ACC112 (cell line): ENCODE data around the gene CERT1.
A peak's percentile ranks its signal among the peaks of the same experiment; 100 is the strongest.
"Not testable (repeated sequence)": the region's sequence is repeated elsewhere in the genome, so short reads cannot be mapped to it uniquely, and the experiment has no call there.

Experiments used
- H2AFZ ChIP-seq: fragments of 200-600 bp; sonication (generic); one replicate; pipeline ENCODE4 v1.6.0; 2017; ENCODE audit warnings: antibody characterized with exemption, low read length; ENCODE audit not compliant: unreplicated experiment
- H3K27ac ChIP-seq: fragments of 200-600 bp; sonication (generic); 2 replicates; pipeline ENCODE4 v1.5.1; 2014; ENCODE audit warnings: low read depth, mild to moderate bottlenecking, antibody characterized with exemption, low read length, moderate library complexity
- H3K27me3 ChIP-seq: fragments of 200-600 bp; sonication (generic); 2 replicates; pipeline ENCODE4 v1.6.1; 2014; ENCODE audit warnings: mild to moderate bottlenecking, antibody characterized with exemption, low read length, moderate library complexity, mixed read lengths; ENCODE audit not compliant: insufficient read depth
- H3K36me3 ChIP-seq: fragments of 200-600 bp; sonication (generic); 2 replicates; pipeline ENCODE4 v1.6.1; 2016; ENCODE audit warnings: mild to moderate bottlenecking, antibody characterized with exemption, low read length, moderate library complexity, mixed read lengths; ENCODE audit not compliant: insufficient read depth
- H3K4me1 ChIP-seq: fragments of 200-600 bp; sonication (generic); one replicate; pipeline ENCODE4 v1.6.1; 2016; ENCODE audit warnings: low read length, mixed read lengths; ENCODE audit not compliant: insufficient read depth, unreplicated experiment, control insufficient read depth
- H3K4me3 ChIP-seq: fragments of 200-600 bp; sonication (generic); 2 replicates; pipeline ENCODE4 v1.5.1; 2014; ENCODE audit warnings: mild to moderate bottlenecking, low read depth, low read length
- H3K79me2 ChIP-seq: fragments of 200-600 bp; sonication (generic); one replicate; pipeline ENCODE4 v1.6.0; 2016; ENCODE audit warnings: low read length; ENCODE audit not compliant: control insufficient read depth, unreplicated experiment, insufficient read depth

Gene CERT1

GRCh38 chr5:75511435-75512382 is at the start of gene CERT1, which contains the start of gene POLK:
Gene CERT1, minus strand, starts transcription at chr5:75511629. Its CDS starts 422 bp downstream, at chr5:75511207.
Gene POLK, plus strand, starts transcription at chr5:75511891.
- Histone ChIP-seq H3K27me3 (no peaks in the 10 kb centered on the region), H3K79me2 (peaks cover 93% of the 10 kb centered on the region), H3K4me3 (peak within 1 kb of the TSS; percentile 84), H2AFZ (peak within 1 kb of the TSS; percentile 77), H3K36me3 (0 out of 2 replicates have a peak, but pooled peaks cover 5% of the 10 kb centered on the region), H3K27ac (peak within 1 kb of the TSS; percentile 71), H3K4me1 (peaks cover 27% of the 10 kb centered on the region)

GRCh38 chr5:75560655-75561054 is 49.2 kb upstream of the CERT1 start:
- peaks cover 43% of the 10 kb centered on the region for H3K79me2 ChIP-seq
- not testable (repeated sequence) for H3K27ac ChIP-seq, H3K27me3 ChIP-seq, H2AFZ ChIP-seq, H3K4me3 ChIP-seq
- H3K36me3 ChIP-seq = peaks cover 16% of the 10 kb centered on the region
- H3K4me1 ChIP-seq = peaks cover 16% of the 10 kb centered on the region

GRCh38 chr5:75558981-75559632 is 47.7 kb upstream of the CERT1 start:
- peak overlapping the region; percentile 62 for H3K27ac ChIP-seq
- no peak overlapping the region for H2AFZ ChIP-seq
- no peaks in the 10 kb centered on the region for H3K27me3 ChIP-seq
- peaks cover 28% of the 10 kb centered on the region for H3K79me2 ChIP-seq
- no peak overlapping the region for H3K4me3 ChIP-seq
- peaks cover 23% of the 10 kb centered on the region for H3K36me3 ChIP-seq
- peaks cover 11% of the 10 kb centered on the region for H3K4me1 ChIP-seq

- Histone ChIP-seq H3K79me2 (peaks cover 23% of the 10 kb centered on the region), H3K27me3 (no peaks in the 10 kb centered on the region), H3K4me1 (peaks cover 11% of the 10 kb centered on the region), H3K36me3 (peaks cover 32% of the 10 kb centered on the region), H3K27ac (peak overlapping the region; percentile 62), H2AFZ (no peak overlapping the region), H3K4me3 (no peak overlapping the region)
These were observed 46.8 kb upstream of the CERT1 start for GRCh38 chr5:75558221-75558620.

GRCh38 chr5:75553358-75553757 is 41.9 kb upstream of the CERT1 start:
- Histone ChIP-seq H3K27me3 (no peaks in the 10 kb centered on the region), H2AFZ (no peak overlapping the region), H3K4me1 (peaks cover 17% of the 10 kb centered on the region), H3K36me3 (peaks cover 45% of the 10 kb centered on the region), H3K4me3 (no peak overlapping the region), H3K27ac (no peak overlapping the region), H3K79me2 (peaks cover 10% of the 10 kb centered on the region)

GRCh38 chr5:75552764-75553163 is 41.3 kb upstream of the CERT1 start:
- Histone ChIP-seq H3K36me3 (peaks cover 43% of the 10 kb centered on the region), H3K79me2 (peaks cover 8% of the 10 kb centered on the region), H3K4me1 (peaks cover 12% of the 10 kb centered on the region), H2AFZ (no peak overlapping the region), H3K27me3 (no peaks in the 10 kb centered on the region), H3K4me3 (no peak overlapping the region), H3K27ac (no peak overlapping the region)

GRCh38 chr5:75551471-75551870 is 40.0 kb upstream of the CERT1 start:
- Histone ChIP-seq H3K4me1 (peaks cover 12% of the 10 kb centered on the region), H3K79me2 (peaks cover 3% of the 10 kb centered on the region), H3K36me3 (peaks cover 35% of the 10 kb centered on the region)

GRCh38 chr5:75550597-75550996 is 39.2 kb upstream of the CERT1 start:
- Histone ChIP-seq H3K36me3 (peaks cover 35% of the 10 kb centered on the region), H3K4me1 (peaks cover 12% of the 10 kb centered on the region), H3K27me3 (no peaks in the 10 kb centered on the region), H2AFZ (no peak overlapping the region), H3K27ac (no peak overlapping the region), H3K4me3 (no peak overlapping the region), H3K79me2 (peaks cover 5% of the 10 kb centered on the region)

More at GRCh38 chr5:75551471-75551870, 40.0 kb upstream of the CERT1 start:
- peak overlapping the region; percentile 75 for H3K27ac ChIP-seq
- no peak overlapping the region for H3K4me3 ChIP-seq
- H3K27me3 ChIP-seq = no peaks in the 10 kb centered on the region
- no peak overlapping the region for H2AFZ ChIP-seq

- H3K27me3 ChIP-seq = no peaks in the 10 kb centered on the region
- peaks cover 12% of the 10 kb centered on the region for H3K4me1 ChIP-seq
- peaks cover 21% of the 10 kb centered on the region for H3K79me2 ChIP-seq
- no peak overlapping the region for H2AFZ ChIP-seq
- H3K27ac ChIP-seq = no peak overlapping the region
- H3K36me3 ChIP-seq = peaks cover 15% of the 10 kb centered on the region
- no peak overlapping the region for H3K4me3 ChIP-seq
These were observed 36.4 kb upstream of the CERT1 start for GRCh38 chr5:75547812-75548211.

GRCh38 chr5:75546830-75547229 is 35.4 kb upstream of the CERT1 start:
- H3K27ac ChIP-seq = no peak overlapping the region
- H3K36me3 ChIP-seq = peaks cover 5% of the 10 kb centered on the region; the same call in 1 of the 2 replicates
- no peak overlapping the region for H3K4me3 ChIP-seq
- H3K27me3 ChIP-seq = no peaks in the 10 kb centered on the region
- H3K4me1 ChIP-seq = peaks cover 9% of the 10 kb centered on the region
- H3K79me2 ChIP-seq = peaks cover 24% of the 10 kb centered on the region
- H2AFZ ChIP-seq = no peak overlapping the region
